SK-N-MC (cell line): ENCODE data around the gene EFNB1.

Experiments
- EZH2 ChIP-seq: fragments of 200-600 bp; sonication (generic); IDR thresholded peaks from one replicate; pipeline ENCODE4 v1.6.1; 2017; ENCODE audit warnings: antibody characterized with exemption
- FOXP2 ChIP-seq: optimal IDR thresholded peaks from 2 replicates; pipeline ENCODE3; 2011; ENCODE audit warnings: mild to moderate bottlenecking, moderate library complexity; ENCODE audit not compliant: insufficient read depth; ENCODE audit errors: extremely low read length, control extremely low read depth
- POLR2AphosphoS5 ChIP-seq: IDR thresholded peaks from 2 replicates; pipeline ENCODE4 v1.6.1; 2012; ENCODE audit warnings: mild to moderate bottlenecking, low read depth, low read length, borderline replicate concordance

GRCh38 chrX:68878977-68879645 is 50.3 kb downstream of the EFNB1 start:
- no peak for TF ChIP-seq FOXP2
- no peak for TF ChIP-seq POLR2AphosphoS5
- TF ChIP-seq EZH2, result no peak
